ENCODE data around the gene NUDT16L1.

NUDT16L1 gene

DNA sequence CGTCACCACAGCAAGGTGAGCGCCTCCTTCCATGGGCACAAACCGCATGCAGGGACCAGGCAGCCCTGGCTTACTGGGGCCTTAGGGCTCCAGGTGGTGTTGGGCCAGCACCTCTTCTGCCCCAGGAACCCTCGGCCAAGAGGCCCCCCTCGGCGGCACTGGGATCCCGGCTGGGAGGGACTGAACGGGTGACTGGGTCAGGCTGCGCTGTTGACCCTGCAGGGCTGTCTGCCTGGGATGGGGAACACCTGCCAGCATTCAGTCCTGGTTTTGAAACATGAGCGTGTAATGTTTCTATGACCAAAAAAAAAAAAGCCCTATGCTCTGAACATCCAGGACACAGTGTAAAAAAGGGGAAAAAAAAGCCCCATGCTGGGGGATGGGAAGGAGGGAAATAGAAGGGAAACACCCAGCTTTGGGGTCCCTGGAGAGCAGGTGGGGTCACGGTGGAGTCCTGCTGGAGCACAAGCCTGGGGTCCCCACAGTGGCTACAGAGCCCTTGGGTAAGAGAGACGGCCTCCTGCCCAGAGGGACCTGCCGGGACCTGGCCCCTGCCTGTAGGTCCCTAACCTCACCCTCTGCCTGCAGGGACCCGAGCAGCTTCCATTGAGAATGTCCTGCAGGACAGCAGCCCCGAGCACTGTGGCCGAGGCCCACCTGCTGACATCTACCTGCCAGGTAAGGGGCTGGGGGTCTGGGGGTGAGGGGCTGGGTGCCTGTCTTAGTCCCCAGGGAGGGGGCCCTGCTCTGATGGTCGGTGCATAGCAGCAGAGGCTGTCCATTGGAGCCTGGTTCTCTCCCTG lies 9.9 kb upstream of the NUDT16L1 start:
- no peak for DNase-seq

DNA sequence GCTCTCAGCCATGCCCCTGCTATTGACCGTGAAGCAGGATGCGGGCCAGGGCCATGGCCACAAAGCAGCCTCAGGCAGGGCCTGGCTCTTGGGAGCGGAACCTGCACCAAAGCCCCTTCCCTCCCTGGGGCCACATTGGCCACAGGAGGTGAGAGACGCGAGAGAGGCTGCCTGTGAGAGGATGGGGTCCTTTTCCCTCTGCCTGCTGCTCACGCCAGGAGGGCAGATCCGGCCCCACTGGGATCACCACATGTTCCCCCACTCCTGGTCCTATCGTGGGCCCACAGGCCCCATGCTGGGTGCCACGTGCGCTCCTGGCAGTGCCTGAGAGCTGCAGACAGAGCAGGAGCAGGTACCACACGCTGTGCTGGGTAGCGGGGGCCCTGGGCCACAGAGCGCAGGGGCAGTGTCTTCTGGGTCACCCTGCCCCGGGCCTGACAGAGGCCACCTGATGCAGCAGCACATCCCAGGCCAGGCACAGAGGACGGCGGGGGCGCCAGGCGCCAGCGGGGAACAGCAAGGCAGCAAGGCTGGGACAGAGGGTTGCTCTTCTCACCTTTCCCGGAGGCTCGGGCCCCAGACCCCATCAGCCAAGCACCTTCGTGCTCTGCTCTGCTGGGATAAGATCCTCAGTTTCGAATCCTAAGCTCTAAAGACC lies 9.2 kb upstream of the NUDT16L1 start:
- no peak for DNase-seq

- DNase-seq = no peak
These were observed 8.6 kb upstream of the NUDT16L1 start for GRCh38 chr16:4684763-4685162.

GRCh38 chr16:4685292-4685691 lies 8.1 kb upstream of the NUDT16L1 start:
- DNase-seq = no peak

- DNase-seq = no peak
These were observed 7.4 kb upstream of the NUDT16L1 start for GRCh38 chr16:4685776-4686496.

GRCh38 chr16:4686497-4687210 lies 6.7 kb upstream of the NUDT16L1 start:
- no peak for DNase-seq

- DNase-seq = no peak
These were observed 5.9 kb upstream of the NUDT16L1 start for GRCh38 chr16:4687416-4687815.

DNA sequence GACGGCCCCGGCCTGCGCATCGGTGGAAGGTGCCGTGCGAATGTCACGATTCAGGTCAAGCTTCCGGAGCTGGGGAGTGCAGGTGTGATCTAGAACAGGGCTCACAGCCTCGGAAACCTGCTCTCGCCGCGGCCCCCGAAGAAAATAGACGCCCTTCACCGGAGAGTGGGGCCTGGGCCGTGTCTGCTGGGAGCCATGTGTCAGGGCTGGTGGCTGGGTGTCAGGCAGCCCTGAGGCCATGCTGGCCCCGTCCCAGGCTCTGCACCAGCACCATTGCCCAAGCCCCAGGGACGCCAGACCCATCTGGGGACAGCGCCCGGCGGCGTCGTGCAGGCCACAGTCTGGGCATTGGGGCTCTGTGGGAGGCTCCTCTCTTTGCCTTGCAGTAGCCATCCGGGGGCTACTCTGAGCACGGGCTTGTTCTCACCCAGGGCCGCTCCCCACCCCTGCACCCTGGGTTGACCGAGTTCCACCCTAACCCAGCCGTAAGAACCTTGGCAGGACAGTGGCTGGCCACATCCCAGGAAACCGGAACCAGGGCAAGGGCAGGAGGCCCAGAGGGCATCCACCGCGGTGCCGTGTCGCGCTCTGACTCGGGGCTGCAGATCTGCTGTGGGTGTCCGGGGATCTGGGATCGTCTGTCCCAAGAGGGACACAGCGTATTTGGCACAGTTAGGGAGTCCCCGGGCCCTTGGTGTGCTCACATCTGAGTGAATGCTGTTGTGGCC lies 5.3 kb upstream of the NUDT16L1 start:
- no peak for DNase-seq

- no peak for DNase-seq
These were observed 4.7 kb upstream of the NUDT16L1 start for GRCh38 chr16:4688674-4689045.

DNA sequence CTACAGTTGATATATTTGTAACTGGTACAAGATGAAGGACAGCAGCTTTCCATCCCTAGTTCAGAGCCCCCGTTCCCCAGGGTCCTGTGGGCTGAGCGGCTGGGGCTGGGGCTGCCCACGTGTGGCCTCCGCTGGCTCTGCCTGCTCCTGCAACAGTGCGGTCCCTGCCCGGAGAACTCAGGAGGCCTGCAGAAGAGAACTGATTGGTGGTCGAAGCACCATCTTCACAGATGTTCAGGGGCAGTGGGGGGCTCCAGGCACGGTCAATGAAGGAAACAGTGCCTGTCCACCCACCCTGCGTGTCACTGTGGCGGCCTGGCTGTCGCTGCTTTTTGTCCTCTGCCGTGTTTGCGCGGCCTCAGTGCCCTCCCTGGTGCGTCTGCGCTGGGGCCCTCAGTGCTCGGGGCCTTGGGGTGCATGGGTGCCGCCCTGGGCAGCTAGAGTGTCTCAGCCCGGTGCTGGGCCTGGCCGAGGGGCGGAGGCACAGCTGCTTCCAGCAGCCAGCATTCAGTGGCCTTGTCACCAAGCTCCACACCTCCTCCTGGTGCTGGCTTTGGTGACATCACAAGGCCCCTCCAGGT lies 4.2 kb upstream of the NUDT16L1 start:
- no peak for DNase-seq

DNA sequence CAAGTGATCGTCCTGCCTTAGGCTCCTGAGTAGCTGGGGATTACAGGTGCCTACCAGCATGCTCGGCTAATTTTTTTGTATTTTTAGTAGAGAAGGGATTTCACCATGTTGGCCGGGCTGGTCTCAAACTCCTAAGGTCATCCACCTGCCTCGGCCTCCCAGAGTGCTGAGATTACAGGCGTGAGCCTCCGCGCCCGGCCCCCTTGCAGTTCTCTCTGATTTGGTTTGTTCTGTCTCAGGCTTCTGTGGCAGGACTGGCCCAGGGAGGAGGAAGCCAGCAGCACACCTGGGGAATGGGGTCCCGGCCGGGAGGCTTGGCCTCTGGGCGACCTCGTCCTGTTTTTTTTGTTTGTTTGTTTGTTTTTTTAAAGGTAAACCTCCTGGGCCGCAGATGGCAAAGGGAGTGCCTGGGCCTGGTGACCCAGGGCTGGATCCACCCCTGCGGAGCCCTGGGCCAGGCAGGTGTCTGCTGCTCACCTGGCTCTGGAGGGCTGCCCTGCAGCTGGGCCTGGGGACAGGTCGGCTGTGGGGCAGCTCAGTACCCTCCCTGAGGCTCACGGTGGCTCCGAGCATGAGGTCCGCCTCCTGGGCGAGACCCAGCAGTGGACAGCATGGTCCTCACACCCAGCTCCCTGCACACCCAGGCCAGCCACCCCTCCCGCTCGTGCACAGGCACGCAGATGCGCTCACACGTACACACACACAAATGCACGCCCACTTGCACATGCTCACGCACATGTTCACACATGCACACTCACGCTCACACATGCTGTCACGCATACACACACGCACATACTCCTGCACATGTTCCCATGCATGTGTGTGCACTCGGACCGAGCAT lies 3.3 kb upstream of the NUDT16L1 start:
- DNase-seq = no peak

- no peak for DNase-seq
These were observed 2.3 kb upstream of the NUDT16L1 start for GRCh38 chr16:4690946-4691665.

DNA sequence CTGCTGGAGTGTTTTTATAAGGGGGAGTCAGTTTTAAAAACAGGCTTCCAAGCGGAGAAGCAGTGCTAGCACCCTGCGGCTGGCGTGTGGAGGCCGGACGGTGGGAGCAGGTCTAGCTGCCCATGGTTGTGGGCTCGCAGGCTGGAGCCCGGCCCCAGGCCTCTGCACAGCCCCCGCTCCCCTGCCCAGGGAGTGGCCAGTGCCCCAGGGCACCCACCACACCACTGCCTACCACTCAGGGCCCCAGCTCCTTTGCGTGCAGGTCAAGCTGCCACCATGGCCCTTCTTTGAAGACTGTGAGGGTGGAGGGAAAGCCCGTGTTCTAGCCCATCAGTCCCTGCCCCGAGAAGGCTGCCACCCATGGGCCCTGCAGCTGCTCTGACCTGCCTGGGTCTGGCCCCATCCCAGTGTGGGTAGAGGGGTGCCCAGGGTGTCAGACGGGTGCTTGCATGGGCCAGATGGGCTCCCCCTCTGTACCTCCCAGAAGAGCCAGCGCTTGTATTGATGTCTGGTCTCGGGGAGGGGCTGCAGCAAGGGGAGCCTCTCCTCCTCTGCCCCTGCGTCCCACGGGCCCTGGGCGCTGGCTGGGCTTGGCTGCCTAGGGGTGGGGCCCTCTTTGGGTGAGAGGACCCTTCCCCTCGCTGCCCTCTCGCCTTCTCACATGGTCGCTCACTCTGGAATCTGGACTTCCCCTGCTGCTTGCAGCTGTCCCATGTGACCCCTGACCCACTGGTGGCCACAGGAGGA lies 1.5 kb upstream of the NUDT16L1 start:
- no peak for DNase-seq

DNA sequence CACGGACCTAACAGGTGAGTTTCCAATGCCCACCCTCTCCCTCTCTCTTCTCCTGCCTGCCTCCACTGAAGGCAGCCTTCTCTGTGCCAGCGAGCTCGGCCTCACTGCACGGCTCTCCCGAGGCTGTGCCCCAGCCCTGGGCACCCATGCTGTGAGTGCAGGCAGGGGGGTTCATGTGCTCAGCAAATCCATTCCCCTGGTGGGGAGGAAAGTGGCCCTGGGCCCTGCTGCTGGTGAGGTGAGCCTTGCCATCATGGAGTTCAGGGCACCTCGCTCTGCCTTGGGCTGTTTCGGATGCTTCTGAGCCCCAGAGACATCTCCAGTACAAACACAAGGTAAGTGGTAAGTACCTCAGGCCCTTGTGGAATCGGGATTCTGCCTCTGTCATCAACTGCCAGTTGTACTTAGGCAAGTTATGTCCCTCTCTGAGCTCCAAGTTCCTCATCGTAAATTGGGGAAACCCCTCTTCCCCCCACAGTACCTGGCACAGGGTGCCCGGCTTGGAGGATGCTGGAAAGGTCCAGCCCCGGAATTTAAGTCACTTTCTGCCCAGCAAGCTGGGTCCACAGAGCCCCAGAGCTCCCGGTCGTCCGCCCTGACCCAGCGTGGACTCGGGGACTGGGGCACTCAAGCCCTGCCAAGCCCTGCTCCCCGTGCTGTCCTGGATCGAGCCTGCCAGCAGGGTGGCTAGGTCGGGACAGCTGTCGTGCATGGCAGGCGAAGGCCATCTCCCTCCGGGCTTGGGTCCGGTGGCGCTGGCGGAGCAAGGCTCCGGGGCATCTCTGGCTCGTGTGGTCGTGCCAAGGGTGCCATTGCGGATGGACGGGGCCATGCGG lies 684 bp upstream of the NUDT16L1 start:
- no peak for DNase-seq

DNA sequence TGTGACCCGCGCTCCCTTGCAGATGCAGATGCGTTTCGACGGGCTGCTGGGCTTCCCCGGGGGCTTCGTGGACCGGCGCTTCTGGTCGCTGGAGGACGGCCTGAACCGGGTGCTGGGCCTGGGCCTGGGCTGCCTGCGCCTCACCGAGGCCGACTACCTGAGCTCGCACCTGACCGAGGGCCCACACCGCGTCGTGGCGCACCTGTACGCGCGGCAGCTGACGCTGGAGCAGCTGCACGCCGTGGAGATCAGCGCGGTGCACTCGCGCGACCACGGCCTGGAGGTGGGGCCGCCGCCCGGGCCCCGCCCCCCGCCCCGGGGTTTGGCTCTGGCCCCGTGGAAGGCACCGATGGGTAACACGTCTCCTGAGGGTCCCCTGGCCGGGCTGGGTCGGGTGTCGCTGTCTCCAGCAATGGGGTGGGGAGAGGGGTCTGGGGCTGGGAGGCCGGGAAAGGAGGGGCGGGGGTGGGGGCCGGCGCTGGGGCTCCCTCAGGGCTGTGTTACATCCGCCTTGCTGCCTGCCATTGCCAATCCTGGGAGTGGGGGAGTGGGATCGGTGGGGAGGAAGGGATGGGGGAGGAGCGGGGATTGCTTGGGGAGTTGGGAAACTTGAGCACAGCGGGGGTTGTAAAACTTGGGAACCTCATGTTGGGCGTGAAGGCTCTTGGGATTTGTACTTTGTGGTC lies 737 bp downstream of the NUDT16L1 start:
- DNase-seq = peak in 1 of 2 experiments; percentile 22

GRCh38 chr16:4694642-4695451 lies 1.5 kb downstream of the NUDT16L1 start:
- DNase-seq = no peak

GRCh38 chr16:4695473-4696171 lies 2.3 kb downstream of the NUDT16L1 start:
- no peak for DNase-seq
